Uterus (tissue), 4 donors: ENCODE results near the gene TFB1M. TPM values are rescaled to one million over a fixed set of nuclear protein-coding genes. Genes with fewer than 3 reads are reported as not detected.

Source experiments
- DNase-seq, 2 donors: peaks; one replicate each; pipeline ENCODE4 v3.0.0-alpha.2; 2019 to 2020
- H3K27ac ChIP-seq, 2 donors: fragments of 200-600 bp; sonication (generic); 1 replicate in 1 of 2; 2 replicates in 1 of 2; pipeline ENCODE4 v1.5.1; 2016 to 2018
- H3K27me3 ChIP-seq, 2 donors: fragments of 200-600 bp; sonication (generic); one replicate each; pipeline ENCODE4 v1.5.1; 2018 to 2019; ENCODE audit warnings: control low read depth in 1 of 2
- H3K36me3 ChIP-seq, 2 donors: fragments of 200-600 bp; sonication (generic); one replicate each; pipeline ENCODE4 v1.5.1; 2019; ENCODE audit warnings: control low read depth in 1 of 2
- H3K4me1 ChIP-seq, 2 donors: fragments of 200-600 bp; sonication (generic); one replicate each; pipeline ENCODE4 v1.5.1; 2018 to 2019; ENCODE audit warnings: control low read depth in 1 of 2
- H3K4me3 ChIP-seq, 2 donors: fragments of 200-600 bp; sonication (generic); 1 replicate in 1 of 2; 2 replicates in 1 of 2; pipeline ENCODE4 v1.5.1; 2018 to 2019; ENCODE audit warnings: mild to moderate bottlenecking in 1 of 2
- H3K9me3 ChIP-seq, 2 donors: fragments of 200-600 bp; sonication (generic); one replicate each; pipeline ENCODE4 v1.5.1; 2019; ENCODE audit warnings: control low read depth in 1 of 2
- POLR2A ChIP-seq, 2 donors: fragments of 450-650 bp; IDR thresholded peaks; one replicate each; pipeline ENCODE4 v1.6.1; 2016; ENCODE audit warnings: antibody characterized with exemption in 2 of 2, mild to moderate bottlenecking in 1 of 2, moderate library complexity in 1 of 2
- intact Hi-C: fragments of 100-400 bp; cut with DNase I; formaldehyde crosslinking; loops from one replicate; pipeline ENCODE4 v1.15.1; 2023; ENCODE audit warnings: low total_unique reads
- total RNA-seq, 4 donors: library from RNA; depleted of rRNA in 3 of 4; stranded (reverse); fragments of >200 nt in 3 of 4; gene quantifications; one replicate each; pipeline versions ENCODE4 v1.1.0 to v1.2.4, GENCODE V29; 2014 to 2023
- TF ChIP-seq, protein P1 (sequence below), 4 experiments: fragments of 200-600 bp in 2 of 4; fragments of 450-650 bp in 2 of 4; sonication (generic) in 2 of 4; IDR thresholded peaks; one replicate each; pipeline ENCODE4 v1.5.1; 2016 to 2019; ENCODE audit warnings: antibody characterized with exemption in 4 of 4, mild to moderate bottlenecking in 2 of 4, moderate library complexity in 1 of 4
- donor health status: DM: yes; HTN: yes; CAD: no.

Gene TFB1M
- total RNA-seq, 4 donors from 2014 or later: 0.59 to 46.1 (median 20.9) TPM

DNA sequence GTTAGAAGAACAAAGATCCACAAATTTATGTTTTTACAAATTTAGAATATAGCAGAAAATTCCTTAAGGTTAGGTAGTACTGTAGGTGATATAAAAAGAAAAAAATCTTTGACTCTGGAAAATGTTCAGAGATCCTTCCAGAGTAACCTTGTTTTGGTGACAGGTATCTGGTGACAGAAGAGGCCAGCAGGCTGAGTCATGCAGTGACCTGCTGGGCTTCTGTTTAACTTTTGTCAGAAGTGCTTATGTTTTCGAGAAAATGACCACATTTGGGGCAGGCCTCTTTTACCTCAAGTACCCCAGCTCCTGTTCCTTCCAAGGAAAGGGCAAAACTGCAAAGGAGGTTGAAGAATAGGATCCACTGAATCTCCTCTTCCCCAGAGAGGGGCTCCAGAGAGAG lies 60.9 kb downstream of the TFB1M start:
- TF ChIP-seq POLR2A (IDR thresholded peaks at IDR 0.05): no peak
- TF ChIP-seq, protein P1, sequence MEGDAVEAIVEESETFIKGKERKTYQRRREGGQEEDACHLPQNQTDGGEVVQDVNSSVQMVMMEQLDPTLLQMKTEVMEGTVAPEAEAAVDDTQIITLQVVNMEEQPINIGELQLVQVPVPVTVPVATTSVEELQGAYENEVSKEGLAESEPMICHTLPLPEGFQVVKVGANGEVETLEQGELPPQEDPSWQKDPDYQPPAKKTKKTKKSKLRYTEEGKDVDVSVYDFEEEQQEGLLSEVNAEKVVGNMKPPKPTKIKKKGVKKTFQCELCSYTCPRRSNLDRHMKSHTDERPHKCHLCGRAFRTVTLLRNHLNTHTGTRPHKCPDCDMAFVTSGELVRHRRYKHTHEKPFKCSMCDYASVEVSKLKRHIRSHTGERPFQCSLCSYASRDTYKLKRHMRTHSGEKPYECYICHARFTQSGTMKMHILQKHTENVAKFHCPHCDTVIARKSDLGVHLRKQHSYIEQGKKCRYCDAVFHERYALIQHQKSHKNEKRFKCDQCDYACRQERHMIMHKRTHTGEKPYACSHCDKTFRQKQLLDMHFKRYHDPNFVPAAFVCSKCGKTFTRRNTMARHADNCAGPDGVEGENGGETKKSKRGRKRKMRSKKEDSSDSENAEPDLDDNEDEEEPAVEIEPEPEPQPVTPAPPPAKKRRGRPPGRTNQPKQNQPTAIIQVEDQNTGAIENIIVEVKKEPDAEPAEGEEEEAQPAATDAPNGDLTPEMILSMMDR (IDR thresholded peaks at IDR 0.05): no peak
- Histone ChIP-seq H3K4me1 (no peaks in the 10 kb centered on the region), H3K4me3 (no peak overlapping the region), H3K9me3 (no peaks in the 10 kb centered on the region), H3K36me3 (no peaks in the 10 kb centered on the region), H3K27me3 (no peaks in the 10 kb centered on the region), H3K27ac (no peak overlapping the region)
- no peak for DNase-seq
- intact Hi-C loops: no loop called here

DNA sequence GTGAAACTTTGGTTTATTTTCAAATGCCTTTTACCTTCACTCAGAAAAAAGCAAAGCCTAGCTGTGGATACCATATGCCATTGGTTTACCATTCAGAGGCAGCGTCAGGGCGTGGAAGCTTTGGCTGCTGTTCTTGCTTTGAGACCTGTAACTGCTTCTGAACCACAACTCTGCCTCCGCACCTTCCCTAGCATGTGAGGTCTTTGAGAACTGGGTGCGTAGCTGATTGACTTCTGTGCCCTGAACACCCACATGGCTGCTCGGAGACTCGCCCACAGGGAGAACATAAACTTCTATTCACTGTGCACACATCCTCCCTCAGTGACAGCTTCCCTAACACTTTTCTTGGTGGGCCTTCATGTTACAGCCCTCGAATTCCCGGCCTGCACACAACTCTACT lies 61.7 kb downstream of the TFB1M start:
- no peaks in the 10 kb centered on the region for H3K36me3 ChIP-seq

DNA sequence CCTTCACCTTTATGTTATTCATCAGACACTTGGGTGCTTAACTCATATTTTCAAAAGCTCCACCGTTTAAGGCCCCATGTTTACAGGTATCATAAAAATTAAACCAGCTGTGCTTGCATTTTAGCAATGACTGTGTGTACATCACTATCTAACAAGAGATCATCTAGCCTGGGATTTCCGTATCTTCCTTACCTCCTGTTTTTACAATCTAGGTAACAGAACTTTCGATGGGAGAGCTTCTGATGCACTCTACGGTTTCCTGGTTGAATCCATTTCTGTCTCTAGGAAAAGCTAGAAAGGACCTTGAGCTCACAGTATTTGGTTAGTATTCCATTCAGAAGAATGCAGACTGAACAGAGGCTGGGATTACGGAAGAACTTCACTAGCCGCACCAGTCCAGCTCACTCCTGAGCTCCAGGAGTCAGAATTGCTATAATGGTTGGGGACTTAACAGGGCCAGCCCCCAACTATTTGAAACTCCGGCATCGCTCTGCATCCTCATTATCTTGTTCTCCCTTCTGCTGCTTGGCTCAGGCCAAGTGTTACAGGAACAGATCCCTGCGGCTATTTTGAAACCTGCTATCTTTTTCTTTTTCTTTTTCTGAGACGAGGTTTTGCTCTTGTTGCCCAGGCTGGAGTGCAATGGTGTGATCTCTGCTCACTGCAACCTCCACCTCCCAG lies 63.4 kb downstream of the TFB1M start:
- H3K27ac ChIP-seq: no peak overlapping the region
- intact Hi-C loops: no loop called here
- no peak for DNase-seq
- H3K27me3 ChIP-seq: no peaks in the 10 kb centered on the region
- no peak overlapping the region for H3K4me3 ChIP-seq
- no peaks in the 10 kb centered on the region for H3K9me3 ChIP-seq
- TF ChIP-seq, protein P1 (IDR thresholded peaks at IDR 0.05): no peak
- no peak for TF ChIP-seq POLR2A (IDR thresholded peaks at IDR 0.05)
- no peaks in the 10 kb centered on the region for H3K36me3 ChIP-seq
- H3K4me1 ChIP-seq: peaks cover 0 to 5% of the 10 kb centered on the region in 2 donors

More for the DNA sequence above, 61.7 kb downstream of the TFB1M start:
- H3K4me1 ChIP-seq: peaks cover 0 to 5% of the 10 kb centered on the region in 2 donors
- no peak overlapping the region for H3K27ac ChIP-seq
- intact Hi-C loops: no loop called here
- H3K9me3 ChIP-seq: no peaks in the 10 kb centered on the region
- no peak for DNase-seq
- TF ChIP-seq, protein P1 (IDR thresholded peaks at IDR 0.05): no peak
- no peak for TF ChIP-seq POLR2A (IDR thresholded peaks at IDR 0.05)
- no peak overlapping the region for H3K4me3 ChIP-seq
- no peaks in the 10 kb centered on the region for H3K27me3 ChIP-seq

DNA sequence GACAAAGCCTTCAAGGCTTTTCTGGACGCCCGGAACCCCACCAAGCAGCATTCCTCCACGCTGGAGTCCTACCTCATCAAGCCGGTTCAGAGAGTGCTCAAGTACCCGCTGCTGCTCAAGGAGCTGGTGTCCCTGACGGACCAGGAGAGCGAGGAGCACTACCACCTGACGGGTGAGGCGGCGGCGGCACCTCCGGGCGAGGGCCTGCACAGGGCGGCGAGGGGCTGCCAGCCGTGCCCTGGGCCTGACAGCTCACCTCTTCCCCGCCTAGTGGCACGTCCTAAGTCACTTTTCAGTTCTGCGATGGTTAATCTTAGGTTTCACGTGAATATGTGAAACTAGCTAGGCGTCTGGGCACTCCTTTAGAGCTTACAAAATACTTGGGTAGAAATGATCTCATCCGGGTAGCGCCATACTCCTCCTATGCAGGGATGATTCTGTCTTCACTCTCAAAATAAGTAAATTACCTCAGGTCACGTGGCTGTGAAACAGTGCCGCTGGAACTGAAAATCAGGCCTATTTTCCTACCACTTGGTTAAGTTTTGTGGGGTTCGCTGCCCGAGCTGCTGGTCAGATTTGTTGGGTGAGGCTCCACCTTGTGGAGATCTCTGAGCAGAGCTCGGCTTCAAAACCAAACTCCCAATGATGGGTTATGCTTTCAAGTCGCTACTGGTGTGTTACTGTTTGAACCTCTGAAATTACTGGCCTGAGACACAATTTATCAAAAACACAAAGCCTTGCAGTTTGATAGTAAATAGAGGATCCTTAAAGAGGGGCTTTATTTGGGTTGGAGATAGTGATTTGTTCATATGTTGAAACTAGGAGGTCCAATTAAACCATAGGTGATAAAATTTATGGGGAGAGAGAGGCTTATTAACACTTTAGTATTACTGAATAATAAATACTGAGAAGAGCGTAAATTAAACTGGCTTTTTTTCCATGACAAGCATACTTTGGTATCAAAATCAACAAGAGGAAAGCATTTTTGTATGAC lies 66.0 kb downstream of the TFB1M start:
- intact Hi-C loops: loop anchor here (10.0 kb wide), 1 partner anchor 74 kb away; no protein-coding TSS in a partner anchor
- no peaks in the 10 kb centered on the region for H3K27me3 ChIP-seq
- TF ChIP-seq, protein P1 (IDR thresholded peaks at IDR 0.05): peak; percentile 67 to 73 (median 68)
- TF ChIP-seq POLR2A (IDR thresholded peaks at IDR 0.05): no peak
- H3K36me3 ChIP-seq: no peaks in the 10 kb centered on the region
- H3K4me1 ChIP-seq: peaks cover 0 to 5% of the 10 kb centered on the region in 2 donors
- no peak overlapping the region for H3K4me3 ChIP-seq
- H3K27ac ChIP-seq: peak overlapping the region; percentile 55 to 62
- peak; percentile 64 to 75 for DNase-seq
- H3K9me3 ChIP-seq: no peaks in the 10 kb centered on the region
